T-helper 1 cell treated with Interleukin-12 subunit alpha and Interleukin-12 subunit beta and Interleukin-4 antibody, amounts not matched to agents 30 ng/mL and 1 ng/mL, for 36 hours (primary cell): Measurements from ENCODE around the gene STC2. TPM values are rescaled to one million over a fixed set of nuclear protein-coding genes. Genes with fewer than 3 reads are reported as not detected.

Source experiments
- intact Hi-C: fragments of 100-400 bp; cut with micrococcal nuclease; formaldehyde crosslinking; loops from one replicate; pipeline ENCODE4 v1.15.1; 2024
- total RNA-seq: library from RNA; stranded (reverse); gene quantifications from 2 replicates; pipeline ENCODE4 v1.2.3, GENCODE V29; 2022

The STC2 gene
- total RNA-seq, 1 donor from 2014 or later, result 12.4 TPM

DNA sequence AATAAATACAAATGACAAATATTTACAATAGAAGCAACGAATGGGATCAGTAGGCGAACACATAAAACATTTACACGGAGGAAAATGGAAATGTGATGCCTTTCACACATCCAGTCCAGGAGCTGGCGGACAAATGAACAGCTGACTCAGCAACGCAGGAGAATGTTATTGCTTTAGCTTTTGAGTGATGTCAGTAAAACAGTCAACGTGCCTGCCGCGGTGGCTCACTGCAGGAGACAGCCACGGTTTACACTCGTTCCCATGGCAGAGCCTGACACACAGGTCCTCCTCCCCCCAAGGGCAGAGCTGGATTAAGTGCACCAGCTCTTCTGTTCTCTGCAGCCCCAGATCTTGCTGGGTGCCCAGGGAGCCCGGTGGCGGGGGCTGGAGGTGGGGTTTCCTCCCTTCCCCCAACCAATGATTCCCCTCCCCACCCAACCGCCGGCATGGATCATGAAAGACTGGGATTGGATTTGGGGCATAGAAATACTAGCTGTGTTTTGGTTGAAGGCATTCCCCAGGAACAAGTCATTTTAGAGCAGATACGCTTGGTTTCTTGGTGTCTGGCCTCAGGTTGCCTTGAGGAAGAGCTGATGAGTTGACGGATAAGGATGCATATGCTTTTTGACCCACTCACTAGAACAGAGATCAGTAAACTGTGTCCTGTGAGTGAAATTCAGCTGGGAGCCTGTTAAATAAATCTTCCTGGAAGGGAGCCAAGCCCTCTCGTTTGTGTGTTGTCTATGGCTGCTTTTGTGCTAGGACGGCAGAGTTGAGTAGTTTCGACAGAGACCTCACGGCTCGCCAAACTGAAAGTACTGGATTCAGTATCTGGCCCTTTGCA lies 12.5 kb downstream of the STC2 start:
- intact Hi-C loops, result no loop called here

- intact Hi-C loops, result no loop called here
These were observed 13.9 kb downstream of the STC2 start for GRCh38 chr5:173314166-173314952.

GRCh38 chr5:173313351-173313801 lies 14.8 kb downstream of the STC2 start:
- intact Hi-C loops, result no loop called here

DNA sequence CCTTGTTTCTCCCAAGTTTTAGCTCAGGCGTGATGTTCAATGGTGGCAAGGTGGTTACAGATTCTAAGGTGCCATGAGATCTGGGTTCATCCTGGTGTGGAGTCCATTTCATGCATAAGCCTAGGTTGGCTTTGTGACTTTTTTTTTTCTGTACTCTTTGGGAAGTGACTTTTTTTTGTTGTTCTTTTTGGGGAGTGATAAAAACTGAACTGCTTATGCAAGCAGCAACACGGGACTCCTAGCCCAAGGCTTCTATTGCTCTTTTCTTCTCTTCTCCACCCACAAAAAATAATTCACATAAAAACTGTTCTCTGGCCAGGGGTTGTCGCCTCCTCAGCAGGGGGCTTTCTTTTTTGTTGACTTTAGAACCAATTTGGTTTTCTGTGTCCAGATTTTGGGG lies 15.4 kb downstream of the STC2 start:
- intact Hi-C loops, result no loop called here

GRCh38 chr5:173311818-173312585 lies 16.2 kb downstream of the STC2 start:
- intact Hi-C loops, result no loop called here

GRCh38 chr5:173310861-173311785 lies 17.1 kb downstream of the STC2 start:
- intact Hi-C loops, result no loop called here

DNA sequence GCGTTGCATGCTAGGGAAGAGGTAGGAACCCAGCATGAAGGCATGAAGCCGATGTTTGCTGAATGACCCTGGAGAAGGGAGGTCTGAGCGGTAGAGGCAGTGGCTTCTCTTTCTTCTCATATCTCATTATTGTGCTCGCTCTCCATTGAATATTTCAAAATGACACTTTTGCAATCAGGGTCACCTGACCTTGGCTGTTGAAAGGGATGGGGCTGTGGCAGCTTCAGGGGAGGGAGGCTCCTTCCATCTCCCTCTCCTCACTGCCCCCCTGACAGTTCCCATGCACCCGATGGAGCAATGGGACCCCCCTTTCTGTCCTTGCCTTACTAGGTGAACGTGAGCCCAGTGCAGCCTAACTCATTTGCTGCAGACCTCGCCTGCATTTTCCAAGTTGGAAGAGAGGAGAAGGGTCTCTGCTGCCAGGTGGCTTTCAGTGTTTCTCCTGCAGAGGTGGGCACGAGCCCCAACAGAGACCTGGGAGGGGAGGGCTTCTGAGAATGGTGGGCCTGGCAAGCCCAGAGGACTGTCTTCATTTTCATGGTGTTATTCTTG lies 17.9 kb downstream of the STC2 start:
- intact Hi-C loops, result no loop called here

DNA sequence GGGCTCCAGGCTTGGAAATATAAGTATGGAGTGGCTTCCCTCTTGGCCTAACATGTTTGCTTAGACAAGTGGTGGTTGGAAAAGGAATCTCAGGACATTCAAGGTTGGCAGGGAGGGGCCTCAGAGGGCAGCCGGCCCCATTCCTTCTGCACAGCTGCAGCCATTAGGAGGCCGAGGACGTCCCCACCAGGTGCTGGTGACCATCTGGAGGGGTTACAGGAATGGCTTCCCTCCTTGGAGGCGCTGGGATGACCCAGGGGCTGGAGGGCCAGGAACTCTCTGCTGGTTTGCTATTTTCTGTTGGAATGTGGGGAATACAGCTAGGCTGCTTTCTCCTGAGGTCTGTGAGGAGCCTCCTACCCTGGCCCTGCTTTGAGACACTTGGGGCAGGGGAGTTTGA lies 18.5 kb downstream of the STC2 start:
- intact Hi-C loops, result no loop called here

DNA sequence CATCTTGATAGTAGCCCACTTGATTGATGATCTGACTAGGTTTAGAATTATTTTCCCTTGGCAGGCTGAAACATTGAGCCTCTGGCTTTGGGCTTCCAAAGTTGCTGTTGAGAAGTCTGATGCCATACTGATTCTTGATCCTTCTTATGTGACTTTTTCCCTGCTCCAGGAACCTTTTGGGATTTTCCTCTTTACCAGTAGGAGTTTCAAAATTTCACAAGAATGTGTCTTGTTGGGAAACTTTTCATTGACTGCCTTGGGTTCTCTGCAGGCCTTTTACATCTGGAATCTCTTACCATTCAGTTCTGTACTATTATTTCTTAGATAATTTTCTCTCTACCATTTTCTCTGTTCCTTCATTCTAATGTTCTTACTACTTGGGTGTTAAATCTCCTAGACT lies 20.0 kb downstream of the STC2 start:
- intact Hi-C loops, result no loop called here

DNA sequence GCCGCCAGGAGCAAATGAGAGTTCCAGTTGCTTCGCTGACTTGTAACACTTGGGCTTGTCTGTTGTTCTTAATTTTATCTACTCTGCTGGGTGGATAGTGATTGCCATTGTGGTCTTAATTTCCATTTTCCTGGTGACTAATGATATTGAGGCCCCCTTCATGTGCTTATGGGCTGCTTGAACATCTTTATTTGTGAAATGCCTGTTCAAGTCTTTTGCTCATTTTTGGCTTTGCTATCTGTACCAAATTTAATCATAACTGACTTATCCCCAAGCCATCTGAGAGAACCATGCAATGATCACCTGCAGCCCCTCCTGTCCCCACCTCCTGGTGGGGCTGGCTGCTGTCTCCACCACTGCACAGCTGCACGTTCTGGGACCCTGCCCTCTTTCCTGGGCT lies 20.5 kb downstream of the STC2 start:
- intact Hi-C loops, result no loop called here

DNA sequence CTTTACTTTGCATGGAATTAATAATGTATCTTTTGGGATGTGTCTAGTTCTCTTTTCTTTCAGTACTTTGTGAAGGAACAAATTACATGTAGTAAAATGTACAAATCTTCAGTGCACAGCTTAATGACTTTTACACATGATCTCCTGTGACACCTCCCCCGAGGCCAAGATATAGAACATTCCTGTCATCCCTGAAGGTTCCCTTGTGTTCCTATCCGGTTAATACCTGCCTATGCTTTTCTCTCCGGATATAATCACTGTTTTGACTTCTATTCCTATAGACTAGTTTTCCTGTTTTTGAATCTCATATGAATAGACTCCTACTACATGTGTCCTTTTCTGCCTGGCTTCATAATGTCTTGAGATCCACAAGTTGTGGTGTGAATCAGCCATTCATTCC lies 21.5 kb downstream of the STC2 start:
- intact Hi-C loops, result no loop called here

- intact Hi-C loops, result no loop called here
These were observed 23.6 kb downstream of the STC2 start for GRCh38 chr5:173304591-173304988.

GRCh38 chr5:173303878-173304590 lies 24.2 kb downstream of the STC2 start:
- intact Hi-C loops, result no loop called here

DNA sequence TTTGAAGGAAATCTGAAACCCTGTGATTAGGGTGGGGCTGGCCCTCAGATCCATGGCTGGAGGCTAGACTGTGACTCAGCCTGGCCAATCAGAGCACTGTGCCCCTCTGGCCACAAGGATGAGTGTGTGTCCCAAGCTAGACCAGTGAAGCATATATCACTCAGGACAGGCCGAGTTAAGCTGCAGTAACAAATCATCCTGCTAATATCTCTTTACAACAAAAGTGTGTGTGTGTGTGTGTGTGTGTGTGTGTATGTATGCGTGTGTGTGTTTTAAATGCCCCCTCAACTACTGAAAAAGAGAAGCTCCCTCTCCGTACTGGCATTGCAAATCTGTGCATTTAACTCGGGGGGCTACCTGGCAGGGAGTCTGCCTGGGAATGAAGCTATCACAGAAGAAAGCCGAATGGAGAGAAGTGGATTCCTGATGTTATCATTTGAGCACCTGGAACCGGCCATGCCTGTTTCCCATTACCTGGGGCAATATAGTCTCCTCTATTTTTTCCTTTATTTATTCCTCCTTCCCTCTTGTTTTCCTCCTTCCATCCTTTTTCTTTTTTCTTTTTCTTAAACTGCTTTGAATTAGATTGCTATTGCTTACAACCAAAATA lies 25.6 kb downstream of the STC2 start:
- intact Hi-C loops, result no loop called here

DNA sequence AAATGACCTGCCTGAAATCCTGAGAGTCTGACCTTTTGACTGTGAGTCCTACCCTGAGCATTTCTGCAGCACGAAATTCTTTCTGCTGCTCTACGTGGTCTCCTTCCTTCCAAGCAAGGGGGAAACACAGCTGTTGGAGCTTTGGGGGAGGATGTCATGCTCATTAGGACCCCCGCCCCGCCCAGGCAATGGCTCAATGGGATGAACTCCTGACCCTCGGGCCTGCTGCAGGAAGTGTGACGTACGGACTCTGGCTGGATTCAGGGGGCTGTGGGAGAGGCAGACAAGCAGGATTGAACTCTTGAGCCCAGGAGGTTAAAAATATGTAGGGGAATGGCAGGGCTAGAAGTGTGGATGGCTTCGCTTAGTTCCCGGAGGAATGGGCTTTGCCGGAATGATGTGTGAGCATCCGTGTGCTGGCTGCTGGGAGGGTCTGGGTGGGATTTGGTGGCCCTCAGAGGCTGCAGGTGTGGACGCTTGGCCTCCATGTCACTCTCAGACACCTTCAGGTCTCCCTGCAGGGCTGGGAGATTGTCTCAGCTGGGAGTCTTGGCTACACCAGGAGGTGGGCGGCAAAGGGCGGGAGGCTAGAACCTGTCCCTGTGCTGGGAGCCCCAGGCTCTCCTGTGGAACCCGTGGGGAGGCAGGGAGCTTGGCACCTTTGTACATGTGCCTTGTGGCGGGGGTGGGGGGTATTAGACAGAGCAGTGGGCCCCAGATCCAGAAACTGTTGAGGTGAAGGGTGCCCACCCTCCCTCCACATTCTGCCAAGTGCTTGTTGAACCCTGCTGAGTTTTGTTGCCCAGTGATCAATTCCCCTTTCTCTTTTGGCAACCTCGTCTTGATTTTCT lies 26.3 kb downstream of the STC2 start:
- intact Hi-C loops, result no loop called here

DNA sequence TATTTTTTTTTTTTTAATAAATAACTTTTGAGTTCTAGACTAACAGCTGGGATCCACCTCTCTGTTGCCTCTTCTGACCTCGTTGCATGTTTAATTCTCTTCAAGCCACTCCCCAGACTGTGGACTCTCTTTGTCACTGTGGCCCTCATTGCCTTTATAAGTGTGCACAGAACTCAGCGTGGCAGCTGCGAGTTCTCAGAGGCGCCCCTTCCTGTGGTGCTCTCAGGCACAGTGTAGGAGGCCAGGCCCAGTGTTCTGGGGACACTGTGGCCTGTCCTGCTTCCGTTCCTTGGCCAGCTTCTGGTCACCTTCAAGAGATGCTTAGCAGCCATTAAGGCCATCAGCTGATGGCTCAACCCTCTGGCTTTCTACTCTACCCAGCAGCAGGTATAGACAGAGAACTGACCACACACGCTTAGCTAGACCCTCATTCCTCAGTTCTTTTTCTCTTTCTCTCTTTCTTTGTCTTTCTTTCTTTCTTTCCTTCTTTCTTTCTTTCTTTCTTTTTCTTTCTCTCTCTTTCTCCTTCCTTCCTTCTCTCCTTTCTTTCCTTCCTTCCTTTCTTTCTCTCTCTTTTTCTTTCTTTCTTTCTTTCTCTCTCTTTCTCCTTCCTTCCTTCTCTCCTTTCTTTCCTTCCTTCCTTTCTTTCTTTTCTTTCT lies 27.7 kb downstream of the STC2 start:
- intact Hi-C loops, result no loop called here

DNA sequence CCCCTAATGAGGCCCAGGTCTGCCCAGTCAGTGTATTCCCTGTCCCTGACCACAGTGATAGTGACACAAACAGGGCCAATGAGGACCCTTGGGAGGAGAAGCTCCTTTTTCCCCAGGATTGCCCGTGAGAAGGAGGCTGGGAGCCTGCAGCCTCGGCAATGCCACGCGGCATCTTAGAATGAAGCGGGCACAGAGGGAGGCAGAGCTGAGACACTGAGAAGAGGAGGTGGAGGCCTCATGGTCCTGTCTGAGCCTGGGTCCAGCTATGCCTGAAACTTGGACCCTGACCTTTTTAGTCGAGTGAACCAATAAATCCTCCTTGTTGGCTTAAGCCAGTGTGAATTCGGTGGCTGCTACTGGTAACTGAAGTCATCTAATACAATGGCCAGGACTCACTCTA lies 28.4 kb downstream of the STC2 start:
- intact Hi-C loops, result no loop called here
